HG03342 (cell line): ENCODE data around the gene RAET1L.
"Not testable (repeated sequence)": the region's sequence is repeated elsewhere in the genome, so short reads cannot be mapped to it uniquely, and the experiment has no call there.

Source experiments
- ATAC-seq: cut with Tn5 transposase; IDR thresholded peaks from one replicate; pipeline ENCODE4 v1.9.1; 2021; ENCODE audit warnings: mild to moderate bottlenecking, moderate library complexity; ENCODE audit not compliant: unreplicated experiment

Gene RAET1L

GRCh38 chr6:150025201-150025917 is at the start of gene RAET1L:
RAET1L (minus strand) TSS chr6:150025532; CDS start chr6:150025471, 61 bp downstream.
- ATAC-seq, result no peak

- ATAC-seq, result no peak
Measured at GRCh38 chr6:150075034-150075421, 49.7 kb upstream of the RAET1L start.

GRCh38 chr6:150074396-150075033 is 49.2 kb upstream of the RAET1L start:
- ATAC-seq, result not testable (repeated sequence)

GRCh38 chr6:150072201-150072600 is 46.9 kb upstream of the RAET1L start:
- ATAC-seq, result no peak

- ATAC-seq, result no peak
Measured at GRCh38 chr6:150070236-150070818, 45.0 kb upstream of the RAET1L start.

- no peak for ATAC-seq
Measured at GRCh38 chr6:150069706-150070105, 44.4 kb upstream of the RAET1L start.

- ATAC-seq, result peak; percentile 76
Measured at GRCh38 chr6:150068720-150069648, 43.7 kb upstream of the RAET1L start, which contains the start of gene ULBP3. ULBP3 (minus strand) TSS chr6:150069121; CDS start chr6:150069066, 55 bp downstream.

- no peak for ATAC-seq
Measured at GRCh38 chr6:150068151-150068550, 42.8 kb upstream of the RAET1L start.

GRCh38 chr6:150065083-150065482 is 39.8 kb upstream of the RAET1L start:
- no peak for ATAC-seq

- ATAC-seq, result no peak
Measured at GRCh38 chr6:150063640-150064039, 38.3 kb upstream of the RAET1L start.

GRCh38 chr6:150059973-150060372 is 34.6 kb upstream of the RAET1L start:
- ATAC-seq, result not testable (repeated sequence)

GRCh38 chr6:150058986-150059385 is 33.7 kb upstream of the RAET1L start:
- ATAC-seq, result no peak

GRCh38 chr6:150058231-150058792 is 33.0 kb upstream of the RAET1L start:
- no peak for ATAC-seq

- ATAC-seq, result no peak
Measured at GRCh38 chr6:150057501-150057951, 32.2 kb upstream of the RAET1L start.

GRCh38 chr6:150056916-150057315 is 31.6 kb upstream of the RAET1L start:
- no peak for ATAC-seq

GRCh38 chr6:150056156-150056555 is 30.8 kb upstream of the RAET1L start:
- ATAC-seq, result no peak

- no peak for ATAC-seq
Measured at GRCh38 chr6:150055131-150055530, 29.8 kb upstream of the RAET1L start.

GRCh38 chr6:150053450-150053849 is 28.1 kb upstream of the RAET1L start:
- no peak for ATAC-seq

- no peak for ATAC-seq
Measured at GRCh38 chr6:150050846-150051245, 25.5 kb upstream of the RAET1L start.

- no peak for ATAC-seq
Measured at GRCh38 chr6:150048099-150048498, 22.8 kb upstream of the RAET1L start.

GRCh38 chr6:150046943-150047342 is 21.6 kb upstream of the RAET1L start:
- ATAC-seq, result no peak
